EL (cell line): ENCODE results near the gene C3orf20.
A peak's percentile ranks its signal among the peaks of the same experiment; 100 is the strongest.
"Not testable (repeated sequence)": the region's sequence is repeated elsewhere in the genome, so short reads cannot be mapped to it uniquely, and the experiment has no call there.

Experiments
- DNase-seq: peaks from one replicate; pipeline ENCODE4 v3.0.0-alpha.2; 2016

Gene C3orf20

GRCh38 chr3:14802381-14802731, 127.4 kb downstream of the C3orf20 start:
- DNase-seq: no peak

GRCh38 chr3:14803101-14803980, 128.4 kb downstream of the C3orf20 start:
- DNase-seq: no peak

GRCh38 chr3:14803981-14804834, 129.3 kb downstream of the C3orf20 start:
- no peak for DNase-seq

GRCh38 chr3:14804835-14805780, 130.2 kb downstream of the C3orf20 start:
- DNase-seq: no peak

GRCh38 chr3:14805961-14806537, 131.1 kb downstream of the C3orf20 start:
- DNase-seq: no peak

- peak; percentile 44 for DNase-seq
These were observed 131.8 kb downstream of the C3orf20 start for GRCh38 chr3:14806641-14807263.

- no peak for DNase-seq
These were observed 133.1 kb downstream of the C3orf20 start for GRCh38 chr3:14808025-14808424.

- no peak for DNase-seq
These were observed 133.7 kb downstream of the C3orf20 start for GRCh38 chr3:14808502-14809266.

- DNase-seq: not testable (repeated sequence)
These were observed 134.7 kb downstream of the C3orf20 start for GRCh38 chr3:14809611-14810010.

GRCh38 chr3:14810070-14810791, 135.3 kb downstream of the C3orf20 start:
- no peak for DNase-seq

GRCh38 chr3:14810801-14811661, 136.1 kb downstream of the C3orf20 start:
- DNase-seq: no peak

GRCh38 chr3:14811684-14812083, 136.7 kb downstream of the C3orf20 start:
- no peak for DNase-seq

GRCh38 chr3:14812196-14812790, 137.4 kb downstream of the C3orf20 start:
- no peak for DNase-seq

- no peak for DNase-seq
These were observed 139.5 kb downstream of the C3orf20 start for GRCh38 chr3:14814411-14814871.

- no peak for DNase-seq
These were observed 141.4 kb downstream of the C3orf20 start for GRCh38 chr3:14816359-14816758.

GRCh38 chr3:14818804-14819500, 144.0 kb downstream of the C3orf20 start, which contains the start of gene FGD5:
FGD5 (plus strand) TSS chr3:14818962; CDS start chr3:14819072, 110 bp downstream.
- no peak for DNase-seq

- DNase-seq: no peak
These were observed 144.7 kb downstream of the C3orf20 start for GRCh38 chr3:14819671-14820070.

- DNase-seq: no peak
These were observed 145.2 kb downstream of the C3orf20 start for GRCh38 chr3:14820156-14820555.
